Stimulated activated naive CD8-positive, alpha-beta T cell treated with anti-CD3 and anti-CD28 coated beads, Interleukin-15, Interleukin-2, amounts not matched to agents 100 ng/mL and 50 ng/mL, for 24 hours (primary cell): Measurements from ENCODE around the gene COA1.

Source experiments
- H3K27ac Mint-ChIP-seq: one replicate; pipeline ENCODE4 v1.8.0; 2021; ENCODE audit warnings: mild to moderate bottlenecking, mixed read lengths
- H3K27me3 Mint-ChIP-seq: one replicate; pipeline ENCODE4 v1.8.0; 2021; ENCODE audit warnings: mixed read lengths
- H3K36me3 Mint-ChIP-seq: one replicate; pipeline ENCODE4 v1.8.0; 2021; ENCODE audit warnings: low read depth, mixed read lengths
- H3K4me1 Mint-ChIP-seq: one replicate; pipeline ENCODE4 v1.8.0; 2021; ENCODE audit warnings: low read depth, mixed read lengths
- H3K4me3 Mint-ChIP-seq: one replicate; pipeline ENCODE4 v1.8.0; 2021; ENCODE audit warnings: mild to moderate bottlenecking, mixed read lengths
- H3K9me3 Mint-ChIP-seq: one replicate; pipeline ENCODE4 v1.8.0; 2021; ENCODE audit warnings: mixed read lengths

The COA1 gene

GRCh38 chr7:43669286-43670081, 59.8 kb downstream of the COA1 start:
- peaks cover 94% of the 10 kb centered on the region for H3K4me1 Mint-ChIP-seq
- H3K36me3 Mint-ChIP-seq: peaks cover 76% of the 10 kb centered on the region
- H3K9me3 Mint-ChIP-seq: peaks cover 27% of the 10 kb centered on the region
- peak overlapping the region; percentile 76 for H3K4me3 Mint-ChIP-seq
- H3K27ac Mint-ChIP-seq: peak overlapping the region; percentile 98
- H3K27me3 Mint-ChIP-seq: no peaks in the 10 kb centered on the region

- Mint-ChIP-seq H3K9me3 (peaks cover 26% of the 10 kb centered on the region), H3K4me1 (peaks cover 84% of the 10 kb centered on the region), H3K4me3 (no peak overlapping the region), H3K27me3 (no peaks in the 10 kb centered on the region), H3K27ac (peak overlapping the region; percentile 51), H3K36me3 (peaks cover 76% of the 10 kb centered on the region)
Measured at GRCh38 chr7:43668035-43668434, 61.3 kb downstream of the COA1 start.

- Mint-ChIP-seq H3K4me3 (no peak overlapping the region), H3K36me3 (peaks cover 72% of the 10 kb centered on the region), H3K27ac (no peak overlapping the region), H3K4me1 (peaks cover 79% of the 10 kb centered on the region), H3K9me3 (peaks cover 22% of the 10 kb centered on the region), H3K27me3 (no peaks in the 10 kb centered on the region)
Measured at GRCh38 chr7:43666938-43667337, 62.4 kb downstream of the COA1 start.

GRCh38 chr7:43664681-43665080, 64.6 kb downstream of the COA1 start:
- Mint-ChIP-seq H3K27me3 (no peaks in the 10 kb centered on the region), H3K27ac (peak overlapping the region; percentile 74), H3K4me3 (no peak overlapping the region), H3K36me3 (peaks cover 75% of the 10 kb centered on the region), H3K4me1 (peaks cover 72% of the 10 kb centered on the region), H3K9me3 (peaks cover 14% of the 10 kb centered on the region)

GRCh38 chr7:43660141-43660540, 69.2 kb downstream of the COA1 start:
- H3K27ac Mint-ChIP-seq: peak overlapping the region; percentile 81
- peaks cover 2% of the 10 kb centered on the region for H3K9me3 Mint-ChIP-seq
- H3K4me1 Mint-ChIP-seq: peaks cover 65% of the 10 kb centered on the region
- peaks cover 68% of the 10 kb centered on the region for H3K36me3 Mint-ChIP-seq
- no peaks in the 10 kb centered on the region for H3K27me3 Mint-ChIP-seq
- H3K4me3 Mint-ChIP-seq: no peak overlapping the region

GRCh38 chr7:43659549-43659896, 69.8 kb downstream of the COA1 start:
- Mint-ChIP-seq H3K36me3 (peaks cover 65% of the 10 kb centered on the region), H3K27me3 (no peaks in the 10 kb centered on the region), H3K4me3 (no peak overlapping the region), H3K27ac (peak overlapping the region; percentile 81), H3K9me3 (no peaks in the 10 kb centered on the region), H3K4me1 (peaks cover 62% of the 10 kb centered on the region)

- H3K9me3 Mint-ChIP-seq: no peaks in the 10 kb centered on the region
- peaks cover 71% of the 10 kb centered on the region for H3K36me3 Mint-ChIP-seq
- H3K27ac Mint-ChIP-seq: peak overlapping the region; percentile 98
- H3K4me3 Mint-ChIP-seq: peak overlapping the region; percentile 35
- peaks cover 66% of the 10 kb centered on the region for H3K4me1 Mint-ChIP-seq
- H3K27me3 Mint-ChIP-seq: no peaks in the 10 kb centered on the region
Measured at GRCh38 chr7:43658718-43659548, 70.4 kb downstream of the COA1 start.

- Mint-ChIP-seq H3K27me3 (no peaks in the 10 kb centered on the region), H3K9me3 (no peaks in the 10 kb centered on the region), H3K4me1 (peaks cover 80% of the 10 kb centered on the region), H3K27ac (peak overlapping the region; percentile 55), H3K4me3 (no peak overlapping the region), H3K36me3 (peaks cover 67% of the 10 kb centered on the region)
Measured at GRCh38 chr7:43656997-43657396, 72.3 kb downstream of the COA1 start.

GRCh38 chr7:43655584-43655983, 73.7 kb downstream of the COA1 start:
- Mint-ChIP-seq H3K27ac (peak overlapping the region; percentile 46), H3K4me3 (no peak overlapping the region), H3K4me1 (peaks cover 87% of the 10 kb centered on the region), H3K9me3 (no peaks in the 10 kb centered on the region), H3K27me3 (no peaks in the 10 kb centered on the region), H3K36me3 (peaks cover 66% of the 10 kb centered on the region)

- Mint-ChIP-seq H3K4me1 (peaks cover 87% of the 10 kb centered on the region), H3K27me3 (no peaks in the 10 kb centered on the region), H3K36me3 (peaks cover 64% of the 10 kb centered on the region), H3K4me3 (peak overlapping the region; percentile 31), H3K27ac (peak overlapping the region; percentile 87), H3K9me3 (no peaks in the 10 kb centered on the region)
Measured at GRCh38 chr7:43653891-43654504, 75.3 kb downstream of the COA1 start.

- Mint-ChIP-seq H3K4me3 (peak overlapping the region; percentile 31), H3K36me3 (peaks cover 60% of the 10 kb centered on the region), H3K9me3 (no peaks in the 10 kb centered on the region), H3K27ac (peak overlapping the region; percentile 88), H3K4me1 (peaks cover 87% of the 10 kb centered on the region), H3K27me3 (no peaks in the 10 kb centered on the region)
Measured at GRCh38 chr7:43653466-43653865, 75.9 kb downstream of the COA1 start.

GRCh38 chr7:43652364-43652763, 77.0 kb downstream of the COA1 start:
- Mint-ChIP-seq H3K9me3 (no peaks in the 10 kb centered on the region), H3K4me3 (peak overlapping the region; percentile 26), H3K27ac (peak overlapping the region; percentile 100), H3K4me1 (peaks cover 88% of the 10 kb centered on the region), H3K36me3 (peaks cover 53% of the 10 kb centered on the region), H3K27me3 (no peaks in the 10 kb centered on the region)

- no peaks in the 10 kb centered on the region for H3K9me3 Mint-ChIP-seq
- H3K36me3 Mint-ChIP-seq: peaks cover 52% of the 10 kb centered on the region
- peak overlapping the region; percentile 100 for H3K27ac Mint-ChIP-seq
- peak overlapping the region; percentile 85 for H3K4me3 Mint-ChIP-seq
- peaks cover 94% of the 10 kb centered on the region for H3K4me1 Mint-ChIP-seq
- no peaks in the 10 kb centered on the region for H3K27me3 Mint-ChIP-seq
Measured at GRCh38 chr7:43650457-43651052, 78.8 kb downstream of the COA1 start.

GRCh38 chr7:43649755-43650274, 79.5 kb downstream of the COA1 start:
- Mint-ChIP-seq H3K4me1 (peaks cover 99% of the 10 kb centered on the region), H3K36me3 (peaks cover 57% of the 10 kb centered on the region), H3K4me3 (peak overlapping the region; percentile 85), H3K27ac (peak overlapping the region; percentile 100), H3K9me3 (no peaks in the 10 kb centered on the region), H3K27me3 (no peaks in the 10 kb centered on the region)
